ENCODE data around the gene NCF2.

GRCh38 chr1:183566026-183566425 is 24.2 kb downstream of the NCF2 start:
- TF ChIP-seq, protein P1, sequence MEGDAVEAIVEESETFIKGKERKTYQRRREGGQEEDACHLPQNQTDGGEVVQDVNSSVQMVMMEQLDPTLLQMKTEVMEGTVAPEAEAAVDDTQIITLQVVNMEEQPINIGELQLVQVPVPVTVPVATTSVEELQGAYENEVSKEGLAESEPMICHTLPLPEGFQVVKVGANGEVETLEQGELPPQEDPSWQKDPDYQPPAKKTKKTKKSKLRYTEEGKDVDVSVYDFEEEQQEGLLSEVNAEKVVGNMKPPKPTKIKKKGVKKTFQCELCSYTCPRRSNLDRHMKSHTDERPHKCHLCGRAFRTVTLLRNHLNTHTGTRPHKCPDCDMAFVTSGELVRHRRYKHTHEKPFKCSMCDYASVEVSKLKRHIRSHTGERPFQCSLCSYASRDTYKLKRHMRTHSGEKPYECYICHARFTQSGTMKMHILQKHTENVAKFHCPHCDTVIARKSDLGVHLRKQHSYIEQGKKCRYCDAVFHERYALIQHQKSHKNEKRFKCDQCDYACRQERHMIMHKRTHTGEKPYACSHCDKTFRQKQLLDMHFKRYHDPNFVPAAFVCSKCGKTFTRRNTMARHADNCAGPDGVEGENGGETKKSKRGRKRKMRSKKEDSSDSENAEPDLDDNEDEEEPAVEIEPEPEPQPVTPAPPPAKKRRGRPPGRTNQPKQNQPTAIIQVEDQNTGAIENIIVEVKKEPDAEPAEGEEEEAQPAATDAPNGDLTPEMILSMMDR (IDR thresholded peaks at IDR 0.05; ENCODE audit: low read depth, low read length) = no peak
- no peak for TF ChIP-seq EZH2phosphoT487 (IDR thresholded peaks at IDR 0.05; ENCODE audit: low read depth)

Measured in OCI-LY3 (cell line).